CD4-positive, alpha-beta T cell treated with Interleukin-2 at 100 ng/mL for 4 hours (primary cell): ENCODE results near the gene TLNRD1.

Source experiments
- DNase-seq: peaks from one replicate; pipeline ENCODE4 v3.0.0-alpha.2; 2020; ENCODE audit warnings: low spot score

TLNRD1 gene

DNA sequence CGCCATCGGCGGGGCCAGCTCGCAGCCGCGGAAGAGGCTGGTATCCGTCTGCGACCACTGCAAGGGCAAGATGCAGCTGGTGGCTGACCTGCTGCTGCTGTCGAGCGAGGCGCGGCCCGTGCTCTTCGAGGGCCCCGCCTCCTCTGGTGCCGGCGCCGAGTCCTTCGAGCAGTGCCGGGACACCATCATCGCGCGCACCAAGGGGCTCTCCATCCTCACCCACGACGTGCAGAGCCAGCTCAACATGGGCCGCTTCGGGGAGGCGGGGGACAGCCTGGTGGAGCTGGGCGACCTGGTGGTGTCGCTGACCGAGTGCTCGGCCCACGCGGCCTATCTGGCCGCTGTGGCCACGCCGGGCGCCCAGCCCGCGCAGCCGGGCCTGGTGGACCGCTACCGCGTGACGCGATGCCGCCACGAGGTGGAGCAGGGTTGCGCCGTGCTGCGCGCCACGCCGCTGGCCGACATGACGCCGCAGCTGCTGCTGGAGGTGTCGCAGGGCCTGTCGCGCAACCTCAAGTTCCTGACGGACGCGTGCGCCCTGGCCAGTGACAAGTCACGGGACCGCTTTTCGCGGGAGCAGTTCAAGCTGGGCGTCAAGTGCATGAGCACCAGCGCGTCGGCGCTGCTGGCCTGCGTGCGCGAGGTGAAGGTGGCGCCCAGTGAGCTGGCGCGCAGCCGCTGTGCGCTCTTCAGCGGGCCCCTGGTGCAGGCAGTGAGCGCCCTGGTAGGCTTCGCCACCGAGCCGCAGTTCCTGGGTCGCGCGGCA lies 1.8 kb downstream of the TLNRD1 start:
- DNase-seq = no peak

DNA sequence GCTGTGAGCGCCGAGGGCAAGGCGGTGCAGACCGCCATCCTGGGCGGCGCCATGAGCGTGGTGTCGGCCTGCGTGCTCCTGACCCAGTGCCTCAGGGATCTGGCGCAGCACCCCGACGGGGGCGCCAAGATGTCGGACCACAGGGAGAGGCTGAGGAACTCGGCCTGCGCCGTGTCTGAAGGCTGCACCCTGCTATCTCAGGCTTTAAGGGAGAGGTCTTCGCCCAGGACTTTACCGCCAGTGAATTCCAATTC lies 2.3 kb downstream of the TLNRD1 start:
- DNase-seq = no peak

DNA sequence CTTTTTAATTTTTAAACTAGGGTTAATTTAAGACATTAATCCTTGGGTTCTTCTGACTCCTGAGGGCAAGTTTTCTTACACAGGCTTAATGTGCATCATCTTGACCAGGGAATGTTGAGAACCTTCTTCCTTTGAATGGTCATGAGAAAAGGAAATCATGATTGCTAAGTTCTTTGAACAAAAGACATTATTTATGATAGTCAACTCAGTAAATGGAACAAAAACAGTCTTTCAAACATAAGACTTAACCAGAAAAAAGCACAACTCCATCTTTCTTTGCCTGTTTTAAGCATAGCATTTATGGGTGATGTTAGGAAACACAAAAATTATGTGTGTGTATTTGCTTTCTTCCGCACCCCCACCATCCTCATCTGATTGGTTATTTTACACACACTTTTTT lies 5.4 kb downstream of the TLNRD1 start:
- no peak for DNase-seq

DNA sequence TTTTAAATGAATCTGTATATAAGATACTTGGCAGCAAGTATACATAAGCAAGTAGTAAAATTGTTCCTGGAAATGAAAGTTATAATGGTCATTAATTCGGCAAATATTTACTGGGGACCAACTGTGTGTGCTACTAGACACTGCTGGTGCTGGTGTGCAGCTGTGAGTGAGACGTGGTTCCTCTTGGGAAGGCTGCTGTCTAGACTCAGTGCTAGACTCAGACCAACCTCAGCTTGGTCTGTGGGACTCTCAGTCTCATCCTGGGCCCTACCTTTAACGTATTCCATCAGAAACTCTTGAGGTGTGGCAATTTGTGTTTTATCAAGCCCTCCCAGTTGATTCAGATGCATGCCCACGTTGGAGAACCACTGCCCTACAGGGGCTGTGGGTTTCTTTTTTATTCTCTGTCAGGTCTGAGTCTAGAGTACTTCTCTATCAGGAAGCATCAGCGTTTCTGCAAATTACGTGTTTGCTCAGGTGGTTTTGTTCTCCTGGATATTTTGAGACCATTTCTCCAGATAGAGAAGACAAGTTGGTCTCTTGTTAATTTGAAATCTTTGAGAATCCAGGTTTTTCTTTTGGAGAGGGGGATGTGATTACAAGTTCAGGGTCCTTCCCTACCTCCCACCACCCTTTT lies 6.8 kb downstream of the TLNRD1 start:
- no peak for DNase-seq

DNA sequence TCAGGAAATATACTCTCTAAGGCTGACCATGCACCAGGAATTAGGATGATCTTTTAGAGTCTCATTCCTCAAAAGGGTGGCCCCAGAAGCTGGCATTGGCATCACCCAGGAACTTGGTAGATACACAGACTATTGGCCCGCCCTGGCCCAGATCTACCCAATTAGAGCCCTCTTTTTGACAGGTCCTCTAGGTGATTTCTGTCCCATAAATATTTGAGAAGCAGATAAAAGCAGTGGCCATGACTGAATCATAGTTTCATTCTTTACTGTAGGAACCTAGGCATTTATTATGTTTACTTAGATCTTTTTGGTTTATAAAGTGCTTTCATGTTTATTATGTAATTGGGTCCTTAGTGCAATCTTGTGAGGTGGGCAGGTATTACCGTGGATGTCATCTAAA lies 7.6 kb downstream of the TLNRD1 start:
- no peak for DNase-seq

DNA sequence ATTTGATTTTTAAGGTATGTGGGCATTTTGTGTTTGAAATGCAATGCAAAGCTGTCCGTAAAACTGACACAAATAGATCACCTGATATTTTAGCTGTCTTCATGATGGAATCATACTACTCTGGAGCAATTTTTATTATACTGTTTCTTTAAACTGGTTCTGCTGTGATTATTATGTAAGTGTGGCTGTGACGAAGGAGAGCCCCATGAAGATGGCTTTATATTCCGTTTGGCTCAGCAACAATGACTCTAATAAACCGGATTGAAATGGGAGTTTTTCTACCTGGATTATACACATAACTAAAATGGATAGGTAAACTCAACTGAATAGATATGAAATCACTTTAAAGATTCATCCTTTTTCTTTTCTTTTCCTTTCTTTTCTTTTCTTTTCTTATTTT lies 9.4 kb downstream of the TLNRD1 start:
- DNase-seq = no peak

DNA sequence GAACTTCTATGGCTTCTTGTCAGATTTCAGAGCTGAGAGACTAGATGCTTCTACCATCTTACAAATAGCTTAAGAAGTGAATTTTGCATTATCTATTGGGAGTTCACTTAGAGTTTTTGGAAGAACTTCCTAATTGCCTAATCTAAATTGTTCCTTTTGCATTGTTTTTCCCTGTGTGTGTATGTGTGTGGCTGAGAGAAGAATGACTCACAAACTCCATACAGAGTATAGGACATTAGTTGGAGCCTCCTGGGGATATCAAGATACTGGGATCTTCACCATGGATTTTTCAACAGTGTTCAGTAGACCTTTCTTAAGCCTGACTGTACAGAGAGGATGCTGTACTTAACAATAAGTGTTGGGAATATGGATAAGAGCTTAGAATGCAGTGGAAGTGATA lies 10.9 kb downstream of the TLNRD1 start:
- DNase-seq = no peak

DNA sequence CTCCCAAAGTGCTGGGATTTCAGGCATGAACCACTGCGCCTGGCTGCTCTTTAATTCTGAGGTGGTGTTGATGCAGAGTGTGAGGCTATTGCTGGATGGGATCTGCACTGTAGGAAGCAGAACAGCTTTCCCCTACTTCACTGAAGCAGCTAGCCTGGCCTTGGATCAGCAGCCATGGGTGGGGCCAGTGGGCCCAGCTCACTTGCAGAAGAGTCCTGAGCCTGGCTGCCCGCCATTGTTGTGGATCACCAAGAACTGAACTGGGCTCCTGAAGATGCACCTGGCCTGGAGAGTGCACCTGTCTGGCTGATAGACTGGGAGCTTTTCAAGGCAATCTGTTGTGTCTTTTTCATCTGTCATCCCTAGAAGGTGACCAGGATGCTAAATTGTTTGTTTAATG lies 11.9 kb downstream of the TLNRD1 start:
- no peak for DNase-seq

DNA sequence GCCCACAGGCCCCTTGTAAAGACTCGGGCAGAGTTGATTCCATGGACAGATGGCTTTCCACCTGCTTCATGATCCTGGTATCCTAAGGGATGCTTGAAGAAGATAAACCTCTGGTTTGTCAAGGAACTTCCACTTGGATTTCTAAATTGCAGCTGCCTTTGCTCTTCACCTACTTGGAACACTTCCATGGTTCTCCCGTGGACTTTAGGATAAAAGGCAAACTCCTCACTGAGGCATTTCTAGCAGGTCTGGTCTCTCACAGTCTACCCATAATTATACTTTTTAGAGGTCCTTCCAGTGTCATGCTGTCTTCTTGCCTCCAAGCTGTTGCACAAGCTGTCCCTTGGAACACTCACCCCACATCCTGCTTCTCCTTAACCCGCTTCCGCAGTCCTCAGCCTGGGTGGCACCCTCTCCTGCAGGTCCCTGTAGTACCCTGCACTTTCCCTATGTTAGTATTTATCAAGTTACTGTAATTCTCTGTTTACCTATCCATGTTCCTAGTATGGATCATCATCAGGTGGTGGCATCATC lies 12.7 kb downstream of the TLNRD1 start:
- DNase-seq = no peak

DNA sequence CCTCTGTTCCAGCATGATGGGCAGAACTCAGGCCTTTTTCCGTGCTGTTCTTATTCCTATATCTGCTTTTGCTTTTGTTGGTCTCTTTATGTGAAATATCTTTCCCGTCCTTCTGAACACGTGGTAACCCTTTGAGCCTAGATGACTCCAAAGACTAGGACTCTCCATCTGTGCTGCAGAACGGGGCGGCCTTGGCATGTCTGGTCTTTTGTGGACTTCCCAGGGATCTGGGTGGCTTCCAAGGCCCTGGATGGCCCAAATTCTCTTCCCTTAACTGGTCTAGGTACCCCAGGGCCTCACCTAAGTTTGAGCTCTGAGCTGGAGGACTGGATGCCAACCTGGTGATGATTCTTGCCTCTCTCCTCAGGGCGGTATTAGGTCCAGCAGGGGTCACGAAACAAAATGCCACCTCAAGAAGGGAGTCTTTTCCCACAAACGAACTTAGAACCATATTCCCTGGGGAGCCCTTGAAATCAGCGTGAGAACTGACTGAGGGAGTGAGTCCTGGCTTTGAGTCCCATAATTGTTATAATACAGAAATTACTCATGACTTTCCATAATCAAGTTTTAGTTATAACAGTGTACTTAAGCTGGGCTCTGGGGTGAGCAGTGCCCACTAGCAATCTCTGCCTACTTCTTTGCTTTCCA lies 13.8 kb downstream of the TLNRD1 start:
- no peak for DNase-seq

DNA sequence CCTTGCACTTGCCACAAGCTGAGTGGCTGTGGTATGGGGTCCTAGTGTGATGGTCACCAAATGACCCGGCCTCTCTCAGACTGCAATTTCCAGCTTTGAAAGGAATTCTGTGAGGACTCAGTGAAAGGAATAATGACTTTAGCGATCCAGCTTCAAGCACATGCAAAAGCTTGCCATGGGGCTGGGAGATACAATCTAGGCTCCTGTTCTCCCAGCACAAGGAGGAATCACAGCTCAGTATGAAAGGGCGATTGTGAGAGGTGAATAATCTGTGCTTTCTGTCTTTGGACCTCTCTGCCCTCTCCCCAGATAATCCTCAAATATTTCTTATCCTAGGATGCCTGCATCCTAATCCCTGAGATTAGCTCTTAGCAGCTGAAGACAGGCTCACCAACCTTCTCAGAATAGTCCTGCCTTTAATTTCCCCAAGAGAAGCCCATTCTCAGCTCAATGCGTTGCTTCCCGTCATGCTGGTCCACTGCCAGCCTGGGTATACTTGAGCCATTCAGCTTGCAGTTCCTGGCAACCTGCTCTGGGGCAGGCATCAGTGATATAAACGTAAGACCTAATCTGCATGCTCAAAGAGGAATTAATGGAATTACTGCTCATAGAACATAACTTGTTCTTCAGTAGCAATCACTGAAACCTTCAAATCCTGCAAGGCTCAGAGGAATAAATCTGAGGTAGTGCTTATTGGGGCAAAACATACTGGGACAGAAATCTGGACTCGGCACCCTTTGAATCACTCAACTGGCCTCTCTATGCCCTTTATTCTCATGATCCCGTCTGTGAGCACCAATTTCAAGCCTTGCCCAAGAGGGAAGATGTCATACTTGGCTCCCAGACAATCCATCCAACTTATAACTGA lies 15.1 kb downstream of the TLNRD1 start:
- DNase-seq = no peak

DNA sequence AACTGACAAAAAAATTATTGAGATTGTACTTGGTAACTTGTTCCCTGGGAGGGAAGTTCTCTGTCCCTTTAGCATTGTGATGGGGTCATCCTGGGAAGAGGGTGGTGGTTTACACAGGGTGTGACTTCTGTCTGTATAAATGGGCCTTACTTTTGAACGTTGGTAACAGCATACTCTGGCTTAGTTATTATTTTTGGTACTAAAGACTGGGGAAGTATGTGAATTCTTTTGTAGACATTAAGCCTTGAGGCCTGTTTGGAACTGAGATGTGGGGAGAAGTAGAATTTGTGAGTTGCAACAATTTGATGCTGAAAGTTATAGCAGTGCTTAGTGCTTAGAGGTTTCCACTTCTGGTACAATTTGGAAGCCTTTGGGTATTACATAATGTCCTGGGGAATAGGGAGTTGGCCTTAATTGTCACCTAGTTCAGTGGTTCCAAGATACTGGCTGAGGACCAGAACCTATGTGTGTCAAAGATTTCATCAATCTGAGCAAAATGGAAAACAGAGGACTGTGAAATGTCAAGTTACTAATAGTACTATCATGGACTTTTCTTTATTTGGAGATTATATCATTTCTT lies 15.9 kb downstream of the TLNRD1 start:
- DNase-seq = no peak

DNA sequence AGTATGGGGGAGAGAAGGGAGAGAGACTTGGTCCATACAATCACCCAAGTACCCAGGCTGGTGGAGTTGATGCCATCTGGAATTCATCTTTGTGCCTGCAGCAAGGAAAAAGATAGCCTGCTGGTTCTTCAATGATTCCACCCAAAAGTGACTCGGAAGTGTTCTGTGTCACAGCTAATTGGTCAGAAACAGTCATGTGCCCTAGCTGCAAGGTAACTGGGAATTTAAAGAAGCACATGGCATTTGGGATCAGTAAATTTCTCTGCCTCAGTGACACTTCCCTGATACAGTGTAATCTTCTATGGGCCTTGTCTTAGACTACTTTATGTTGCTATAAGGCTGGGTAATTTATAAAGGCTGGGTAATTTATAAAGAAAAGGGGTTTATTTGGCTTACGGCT lies 17.5 kb downstream of the TLNRD1 start:
- DNase-seq = no peak

DNA sequence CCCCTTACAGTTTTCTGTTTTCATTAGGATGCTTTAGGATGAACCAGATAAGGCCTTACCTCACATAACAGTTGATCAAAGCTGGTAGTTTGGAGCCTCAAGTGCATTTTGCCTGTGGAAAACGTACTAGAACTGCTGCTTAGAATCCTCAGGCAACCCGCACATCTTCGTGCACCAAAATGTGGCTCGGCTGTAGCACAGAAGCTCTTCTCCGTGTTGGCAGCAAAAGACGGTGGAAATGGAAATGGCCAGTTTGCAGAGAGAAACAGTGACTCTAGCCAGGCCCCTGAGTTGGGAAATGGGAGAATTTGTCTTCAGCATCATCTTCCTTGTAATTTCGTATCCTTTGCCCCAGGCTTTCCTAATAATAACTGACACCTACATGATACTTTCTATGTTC lies 20.6 kb downstream of the TLNRD1 start:
- no peak for DNase-seq

DNA sequence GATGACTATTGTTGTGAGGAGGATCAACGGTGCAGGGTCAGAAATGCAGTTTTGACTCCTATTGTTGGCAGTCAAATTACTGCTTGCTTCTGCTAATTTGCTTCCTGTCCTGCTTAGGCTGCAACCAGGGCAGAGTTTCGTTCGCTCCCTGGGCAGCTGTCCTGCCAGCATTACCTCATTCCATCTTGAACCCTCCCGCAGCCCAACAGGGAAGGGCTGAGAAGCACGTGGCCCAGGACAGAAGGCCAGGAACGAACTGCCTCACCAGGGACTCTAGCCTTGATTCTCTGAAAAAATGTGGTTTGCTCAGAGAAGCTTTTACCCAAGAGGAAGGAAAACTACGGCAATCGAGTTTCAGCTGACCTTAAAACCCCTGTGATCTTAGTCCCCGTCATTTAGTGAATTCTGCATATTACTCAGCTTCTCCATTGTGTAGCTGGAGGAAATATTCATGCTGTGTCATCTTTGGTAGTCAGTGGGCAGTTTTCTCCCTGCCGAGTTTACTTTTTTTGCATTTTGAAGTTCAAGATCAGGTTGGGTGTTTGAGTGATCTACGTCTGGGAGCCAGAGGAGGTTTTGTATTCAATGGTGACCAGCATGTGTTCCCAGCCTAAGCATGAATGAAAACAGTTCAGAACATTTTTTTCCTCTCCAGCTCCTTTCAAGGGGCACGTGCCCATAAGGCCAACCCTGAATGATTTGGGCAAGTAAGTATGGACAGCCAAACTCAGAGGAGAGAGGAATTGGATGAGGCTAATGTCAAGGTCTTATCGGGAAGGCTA lies 23.0 kb downstream of the TLNRD1 start:
- peak; percentile 6 for DNase-seq

DNA sequence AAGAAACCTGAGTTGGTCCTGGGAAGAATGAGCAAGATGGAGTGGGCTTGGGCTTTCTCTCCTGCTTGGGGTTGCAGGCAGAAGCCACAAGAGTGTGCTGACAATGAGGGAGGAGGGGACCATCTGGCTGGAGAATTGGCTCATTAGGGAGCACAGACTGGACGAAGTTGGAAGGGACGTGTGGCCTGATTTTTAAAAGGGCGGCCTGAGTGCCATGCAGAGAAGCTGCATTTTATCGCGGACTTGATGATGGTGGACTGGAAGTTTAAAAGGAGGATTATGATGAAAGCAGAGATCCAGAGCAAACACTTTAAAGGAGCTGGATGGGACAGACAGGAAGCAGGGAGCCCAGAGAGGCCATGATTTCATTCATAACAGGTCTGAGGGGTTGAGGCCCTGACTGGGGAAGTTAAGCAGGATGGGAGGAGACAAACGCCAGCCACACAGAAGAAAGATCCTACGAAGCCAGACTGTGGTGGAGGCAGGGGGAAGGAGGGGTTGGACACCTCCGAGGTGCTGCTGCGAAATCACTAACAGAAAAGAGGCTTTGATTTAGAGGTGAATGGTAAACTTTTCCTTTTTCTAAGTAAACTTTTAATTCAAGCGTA lies 23.6 kb downstream of the TLNRD1 start:
- DNase-seq = no peak

DNA sequence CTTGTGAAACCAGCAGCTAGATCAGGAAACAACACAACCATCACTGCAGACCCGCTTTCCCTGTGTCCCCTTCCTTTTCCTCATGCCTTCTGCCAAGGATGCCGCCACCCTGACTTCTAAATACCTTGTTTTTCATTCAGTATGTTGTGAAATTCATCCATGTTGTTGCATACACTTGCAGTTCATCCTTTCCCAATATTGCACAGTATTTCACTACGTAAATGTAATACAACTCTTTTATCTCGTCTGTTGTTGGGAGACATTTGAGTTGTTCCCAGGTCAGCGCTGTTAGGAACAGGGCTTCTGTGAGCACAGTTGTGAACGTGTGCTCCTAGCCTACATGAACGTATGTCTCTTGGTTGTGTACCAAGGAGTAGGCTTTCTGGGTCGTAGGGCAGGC lies 24.2 kb downstream of the TLNRD1 start:
- DNase-seq = no peak

DNA sequence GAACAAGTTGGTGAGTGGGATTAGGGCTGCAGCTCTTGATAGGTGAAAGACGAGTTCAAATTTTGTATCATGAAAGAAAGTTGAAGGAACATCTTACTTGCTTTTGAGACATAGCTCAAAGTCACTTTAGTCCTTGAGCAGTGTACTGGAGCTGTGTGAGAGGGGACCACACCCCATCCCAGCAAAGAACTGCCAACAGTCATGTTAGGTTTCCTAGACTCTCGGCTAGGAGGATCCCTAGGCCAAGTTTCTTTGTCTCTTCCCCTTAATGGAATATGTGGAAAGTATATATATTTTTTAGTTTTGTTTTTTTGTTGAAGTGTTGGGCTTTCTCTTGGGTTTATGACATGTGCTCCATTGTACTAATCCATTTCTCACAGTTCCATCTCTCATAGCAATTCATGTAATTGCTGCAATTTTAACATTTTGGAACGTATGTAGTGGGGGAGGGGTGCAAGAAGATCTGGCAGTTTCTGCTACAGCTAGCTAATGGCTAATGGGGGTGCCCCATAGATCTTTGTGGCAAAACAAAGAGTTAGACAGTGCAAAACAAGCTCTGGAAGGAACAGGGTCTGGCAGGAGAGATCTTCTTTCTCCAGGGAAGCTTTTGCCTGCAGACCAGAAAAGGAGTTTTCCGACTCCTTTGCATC lies 25.1 kb downstream of the TLNRD1 start:
- no peak for DNase-seq

DNA sequence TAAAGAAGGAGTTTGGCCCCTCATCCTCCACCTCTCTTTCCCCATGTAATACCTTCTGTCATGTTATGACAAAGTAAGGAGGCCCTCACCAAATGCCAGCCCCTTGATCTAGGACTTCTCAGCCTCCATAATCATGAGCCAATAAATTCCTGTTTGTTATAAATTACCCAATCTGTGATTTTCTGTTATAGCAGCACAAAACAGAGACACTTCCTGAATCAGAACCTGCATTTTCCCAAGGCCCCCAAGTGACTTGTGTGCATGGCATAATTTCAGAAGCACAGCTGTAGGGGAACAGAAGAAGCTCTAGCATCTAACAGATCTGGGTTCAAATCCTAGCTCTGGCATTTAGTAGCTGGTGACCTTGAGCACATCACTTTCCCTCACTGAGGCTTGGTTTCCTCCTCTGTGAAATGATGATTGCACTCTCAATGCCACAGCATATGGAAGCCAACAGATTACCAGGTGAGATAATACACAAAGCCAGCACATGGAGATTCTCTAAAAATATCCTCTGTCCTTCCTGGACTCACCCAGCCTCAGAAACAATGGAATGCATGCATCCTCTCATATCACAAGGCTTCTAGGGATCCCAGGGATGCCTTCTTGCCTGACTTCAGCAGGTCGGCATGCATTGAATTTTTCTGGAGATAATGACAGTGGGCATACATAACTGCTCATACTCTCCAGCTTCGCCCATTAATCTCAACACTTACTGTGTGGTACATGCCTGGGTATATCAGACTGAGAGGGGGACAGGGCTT lies 26.3 kb downstream of the TLNRD1 start:
- DNase-seq = no peak
